Progenitor cell of endocrine pancreas (in vitro differentiated cells): ENCODE measurements around the gene KIF12. TPM values are rescaled to one million over a fixed set of nuclear protein-coding genes. Genes with fewer than 3 reads are reported as not detected.
A peak's percentile ranks its signal among the peaks of the same experiment; 100 is the strongest.
"Not testable (repeated sequence)": the region's sequence is repeated elsewhere in the genome, so short reads cannot be mapped to it uniquely, and the experiment has no call there.

Experiments
- DNase-seq: peaks from one replicate; pipeline ENCODE4 v3.0.0; 2021; ENCODE audit warnings: low spot score; ENCODE audit not compliant: unreplicated experiment
- H3K27ac Mint-ChIP-seq: 2 replicates; pipeline ENCODE4 v1.8.0; 2021; ENCODE audit warnings: mild to moderate bottlenecking, moderate library complexity, mixed read lengths
- H3K27me3 Mint-ChIP-seq: 2 replicates; pipeline ENCODE4 v1.8.0; 2021; ENCODE audit warnings: mixed read lengths
- H3K36me3 Mint-ChIP-seq: 2 replicates; pipeline ENCODE4 v1.8.0; 2022; ENCODE audit warnings: mixed read lengths; ENCODE audit not compliant: insufficient read depth
- H3K4me1 Mint-ChIP-seq: 2 replicates; pipeline ENCODE4 v1.8.0; 2021; ENCODE audit warnings: low read depth, mixed read lengths
- H3K4me3 Mint-ChIP-seq: 2 replicates; pipeline ENCODE4 v1.8.0; 2021; ENCODE audit warnings: low read depth, mild to moderate bottlenecking, moderate library complexity, mixed read lengths
- H3K9me3 Mint-ChIP-seq: 2 replicates; pipeline ENCODE4 v1.8.0; 2021; ENCODE audit warnings: low read depth, mixed read lengths
- total RNA-seq: library from RNA; stranded (reverse); gene quantifications from 2 replicates; pipeline ENCODE4 v1.2.1, GENCODE V29; 2021
- TF ChIP-seq, protein P1 (sequence below): fragments of 200-600 bp; sonication (generic); IDR thresholded peaks from one replicate; pipeline ENCODE4 v1.5.0; 2021; ENCODE audit warnings: antibody characterized with exemption, mild to moderate bottlenecking; ENCODE audit not compliant: unreplicated experiment

The KIF12 gene
- total RNA-seq, 1 donor from 2014 or later, result 176 TPM

- H3K36me3 Mint-ChIP-seq, result no peaks in the 10 kb centered on the region
- no peak overlapping the region for H3K4me3 Mint-ChIP-seq
- DNase-seq, result no peak
- H3K4me1 Mint-ChIP-seq, result no peaks in the 10 kb centered on the region
- H3K27ac Mint-ChIP-seq, result no peak overlapping the region
- TF ChIP-seq, protein P1, sequence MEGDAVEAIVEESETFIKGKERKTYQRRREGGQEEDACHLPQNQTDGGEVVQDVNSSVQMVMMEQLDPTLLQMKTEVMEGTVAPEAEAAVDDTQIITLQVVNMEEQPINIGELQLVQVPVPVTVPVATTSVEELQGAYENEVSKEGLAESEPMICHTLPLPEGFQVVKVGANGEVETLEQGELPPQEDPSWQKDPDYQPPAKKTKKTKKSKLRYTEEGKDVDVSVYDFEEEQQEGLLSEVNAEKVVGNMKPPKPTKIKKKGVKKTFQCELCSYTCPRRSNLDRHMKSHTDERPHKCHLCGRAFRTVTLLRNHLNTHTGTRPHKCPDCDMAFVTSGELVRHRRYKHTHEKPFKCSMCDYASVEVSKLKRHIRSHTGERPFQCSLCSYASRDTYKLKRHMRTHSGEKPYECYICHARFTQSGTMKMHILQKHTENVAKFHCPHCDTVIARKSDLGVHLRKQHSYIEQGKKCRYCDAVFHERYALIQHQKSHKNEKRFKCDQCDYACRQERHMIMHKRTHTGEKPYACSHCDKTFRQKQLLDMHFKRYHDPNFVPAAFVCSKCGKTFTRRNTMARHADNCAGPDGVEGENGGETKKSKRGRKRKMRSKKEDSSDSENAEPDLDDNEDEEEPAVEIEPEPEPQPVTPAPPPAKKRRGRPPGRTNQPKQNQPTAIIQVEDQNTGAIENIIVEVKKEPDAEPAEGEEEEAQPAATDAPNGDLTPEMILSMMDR, result no peak
- peaks cover 25% of the 10 kb centered on the region for H3K27me3 Mint-ChIP-seq
- peaks cover 9% of the 10 kb centered on the region for H3K9me3 Mint-ChIP-seq
Observed at GRCh38 chr9:114132550-114132918, 33.4 kb upstream of the KIF12 start.

GRCh38 chr9:114131808-114132549 lies 32.9 kb upstream of the KIF12 start:
- H3K27ac Mint-ChIP-seq, result no peak overlapping the region
- H3K4me1 Mint-ChIP-seq, result no peaks in the 10 kb centered on the region
- H3K27me3 Mint-ChIP-seq, result peaks cover 19% of the 10 kb centered on the region
- H3K4me3 Mint-ChIP-seq, result no peak overlapping the region
- TF ChIP-seq, protein P1, result no peak
- H3K9me3 Mint-ChIP-seq, result peaks cover 3% of the 10 kb centered on the region
- no peak for DNase-seq
- no peaks in the 10 kb centered on the region for H3K36me3 Mint-ChIP-seq

GRCh38 chr9:114130624-114131277 lies 31.7 kb upstream of the KIF12 start:
- Mint-ChIP-seq H3K27me3 (peaks cover 19% of the 10 kb centered on the region), H3K36me3 (no peaks in the 10 kb centered on the region), H3K27ac (peak overlapping the region; percentile 2), H3K4me1 (peaks cover 2% of the 10 kb centered on the region), H3K4me3 (no peak overlapping the region), H3K9me3 (peaks cover 3% of the 10 kb centered on the region)
- DNase-seq, result no peak
- TF ChIP-seq, protein P1, result no peak

DNA sequence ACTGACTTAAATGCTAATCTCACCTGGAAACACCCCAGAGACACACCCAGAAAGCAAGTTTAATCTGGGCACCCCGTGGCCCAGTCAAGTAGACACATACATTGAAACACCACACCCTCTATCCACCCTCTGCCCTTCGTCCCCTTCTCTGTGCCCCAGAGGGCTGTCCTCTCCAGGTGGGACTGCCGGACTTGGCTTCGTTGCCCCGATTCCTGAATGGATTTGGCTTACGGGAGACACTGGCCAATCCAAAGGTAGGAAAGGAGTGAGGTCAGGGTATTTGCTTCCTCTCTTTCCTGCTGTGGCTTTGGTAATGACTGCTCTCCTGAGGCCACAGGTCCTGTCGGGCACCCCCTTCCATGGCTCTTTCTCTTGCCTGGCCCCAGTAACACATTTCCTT lies 31.0 kb upstream of the KIF12 start:
- Mint-ChIP-seq H3K4me1 (peaks cover 7% of the 10 kb centered on the region), H3K4me3 (no peak overlapping the region), H3K36me3 (no peaks in the 10 kb centered on the region), H3K27me3 (peaks cover 13% of the 10 kb centered on the region), H3K9me3 (peaks cover 3% of the 10 kb centered on the region), H3K27ac (no peak overlapping the region)
- no peak for DNase-seq
- TF ChIP-seq, protein P1, result no peak

GRCh38 chr9:114128759-114129158 lies 29.7 kb upstream of the KIF12 start:
- not testable (repeated sequence) for H3K27ac Mint-ChIP-seq, H3K9me3 Mint-ChIP-seq, H3K4me3 Mint-ChIP-seq, H3K27me3 Mint-ChIP-seq, H3K36me3 Mint-ChIP-seq, DNase-seq
- peaks cover 20% of the 10 kb centered on the region for H3K4me1 Mint-ChIP-seq
